GM12878 (cell line): ENCODE data around the gene PARP16. TPM values are rescaled to one million over a fixed set of nuclear protein-coding genes. Genes with fewer than 3 reads are reported as not detected.

Experiments
- ATAC-seq: fragments of 200-7000 bp; cut with Tn5 transposase; 3 replicates; pipeline ENCODE4 v1.9.1; 2020; ENCODE audit warnings: mild to moderate bottlenecking, moderate library complexity
- BruUV-seq: library from RNA; stranded (reverse); fragments of 400-500 nt; replicated peaks from 2 replicates; lab custom pipeline; 2021; lab: Mats Ljungman, UMichigan
- CTCF ChIA-PET: fragments of 300-600 bp; sonication (Branson Sonifier 250); formaldehyde crosslinking; extraction: SDS; loops from one replicate; lab custom pipeline; 2021; ENCODE audit warnings: inconsistent platforms; lab: Yijun Ruan, JAX
- POLR2A ChIA-PET: fragments of 350-600 bp; formaldehyde crosslinking; extraction: SDS; loops from one replicate; lab custom pipeline; 2021; ENCODE audit warnings: inconsistent platforms; lab: Charles Lee
- RAD21 ChIA-PET: fragments of 300-600 bp; sonication (Branson Sonifier 250); formaldehyde crosslinking; loops from one replicate; lab custom pipeline; 2023; ENCODE audit warnings: antibody characterized with exemption; ENCODE audit not compliant: unreplicated experiment; lab: Charles Lee
- SMC1A ChIA-PET: fragments of 300-600 bp; sonication (Branson Sonifier 250); formaldehyde crosslinking; loops from one replicate; lab custom pipeline; 2023; ENCODE audit not compliant: unreplicated experiment, uncharacterized antibody; lab: Charles Lee
- DNase-seq: peaks from one replicate; pipeline ENCODE4 v3.0.0-alpha.2; 2011; ENCODE audit warnings: low read depth, low spot score
- FAIRE-seq: peaks from 3 replicates; lab custom pipeline; 2011; peaks lifted over from hg19 to GRCh38; lab: Jason Lieb, UNC
- H2AFZ ChIP-seq: 2 replicates; pipeline ENCODE4 v1.6.0; 2011; ENCODE audit warnings: low read depth, low read length, control low read depth; ENCODE audit not compliant: control insufficient read depth
- H3K27ac ChIP-seq: 2 replicates; pipeline ENCODE4 v1.5.1; 2011; ENCODE audit warnings: control low read depth; ENCODE audit not compliant: control insufficient read depth, insufficient read depth
- H3K27me3 ChIP-seq, 2 experiments: replicated peaks in 1 of 2; 2 replicates each; pipeline versions ENCODE4 v1.6.0 to v1.6.1; 2011; ENCODE audit warnings: low read length in 1 of 2; ENCODE audit not compliant: control insufficient read depth in 2 of 2, insufficient read depth in 2 of 2
- H3K36me3 ChIP-seq, 2 experiments: 2 replicates each; pipeline ENCODE4 v1.5.1; 2011; ENCODE audit warnings: low read length in 1 of 2; ENCODE audit not compliant: control insufficient read depth in 2 of 2, insufficient read depth in 2 of 2
- H3K4me1 ChIP-seq: 2 replicates; pipeline ENCODE4 v1.6.1; 2011; ENCODE audit warnings: mild to moderate bottlenecking, low read length, moderate library complexity, mixed read lengths; ENCODE audit not compliant: control insufficient read depth, insufficient read depth
- H3K4me2 ChIP-seq: 2 replicates; pipeline ENCODE4 v1.6.0; 2011; ENCODE audit warnings: control low read depth; ENCODE audit not compliant: control insufficient read depth, insufficient read depth
- H3K4me3 ChIP-seq: fragments of 200-600 bp; sonication (generic); 2 replicates; pipeline ENCODE4 v1.5.1; 2016
- H3K79me2 ChIP-seq: 2 replicates; pipeline ENCODE4 v1.6.0; 2011; ENCODE audit warnings: low read length; ENCODE audit not compliant: control insufficient read depth, insufficient read depth
- H3K9ac ChIP-seq: 2 replicates; pipeline ENCODE4 v1.8.0; 2011; ENCODE audit warnings: low read length, control low read depth, mixed read lengths; ENCODE audit not compliant: control insufficient read depth, insufficient read depth
- H3K9me3 ChIP-seq: replicated peaks from 3 replicates; pipeline ENCODE4 v1.5.1; 2011; ENCODE audit warnings: mild to moderate bottlenecking, low read length; ENCODE audit not compliant: control insufficient read depth, insufficient read depth
- H4K20me1 ChIP-seq: 2 replicates; pipeline ENCODE4 v1.6.0; 2011; ENCODE audit not compliant: control insufficient read depth, insufficient read depth
- BMI1 ChIP-seq: fragments of 450-650 bp; IDR thresholded peaks from 2 replicates; pipeline ENCODE4 v1.6.1; 2016; ENCODE audit warnings: mild to moderate bottlenecking, moderate library complexity, borderline replicate concordance
- NBN ChIP-seq: fragments of 450-650 bp; IDR thresholded peaks from 2 replicates; pipeline ENCODE4 v1.6.1; 2016
- NR2C1 ChIP-seq: fragments of 450-650 bp; IDR thresholded peaks from 2 replicates; pipeline ENCODE4 v1.6.1; 2017; ENCODE audit warnings: antibody characterized with exemption, mild to moderate bottlenecking, moderate library complexity
- POLR2AphosphoS5 ChIP-seq: IDR thresholded peaks from 2 replicates; pipeline ENCODE4 v1.6.1; 2011; ENCODE audit warnings: mild to moderate bottlenecking, low read length, inconsistent platforms
- SMAD1 ChIP-seq: fragments of 450-650 bp; IDR thresholded peaks from 2 replicates; pipeline ENCODE4 v1.6.1; 2018; ENCODE audit warnings: mild to moderate bottlenecking, low read depth; ENCODE audit not compliant: partially characterized antibody
- SMAD5 ChIP-seq: IDR thresholded peaks from 2 replicates; pipeline ENCODE4 v1.6.1; 2016; ENCODE audit warnings: antibody characterized with exemption, low read depth
- SP1 ChIP-seq: IDR thresholded peaks from one replicate; pipeline ENCODE4 v1.6.1; 2011; ENCODE audit warnings: low read depth, low read length
- WGBS: methylation state at CpG from one replicate; pipeline ENCODE4 v1.1.6; 2016; ENCODE audit warnings: low lambda C conversion rate; ENCODE audit not compliant: insufficient replicate concordance, insufficient coverage; ENCODE audit errors: missing lambda C conversion rate; 5-methylcytosine and 5-hydroxymethylcytosine counted together
- in situ Hi-C: fragments of 300-500 bp; cut with MboI; formaldehyde crosslinking; loops from 9 replicates; pipeline ENCODE4 v1.14.3; 2018; ENCODE audit warnings: mixed read lengths
- intact Hi-C: fragments of 100-400 bp; cut with micrococcal nuclease; formaldehyde crosslinking; loops from one replicate; pipeline ENCODE4 v1.14.2; 2022; ENCODE audit not compliant: unreplicated experiment
- polyA plus RNA-seq, 11 experiments: library from polyadenylated mRNA; depleted of rRNA in 4 of 11; unstranded in 6 of 11; stranded (reverse) in 5 of 11; fragments of >200 nt; fragmentation: Nextera tagmentation in 4 of 11; fragmentation: Illumina TruSeq in 1 of 11; extraction: Ambion mirVana in 4 of 11; extraction: Trizol in 1 of 11; gene quantifications; 1 replicate in 1 of 11; 2 replicates in 10 of 11; pipeline versions ENCODE4 v1.2.1 to v1.2.3, GENCODE V29; 2011 to 2016; ENCODE audit warnings: inconsistent platforms in 2 of 11, missing spikeins in 2 of 11, low read depth in 1 of 11
- total RNA-seq, 4 experiments: library from RNA; depleted of rRNA in 3 of 4; stranded (reverse); fragments of >200 nt in 3 of 4; fragmentation: Illumina TruSeq in 1 of 4; extraction: Trizol in 1 of 4; gene quantifications; 2 replicates each; pipeline versions ENCODE4 v1.2.1 to v1.2.3, GENCODE V29; 2013 to 2021
- TF ChIP-seq, protein P1 (sequence below): fragments of 450-650 bp; IDR thresholded peaks from 2 replicates; pipeline ENCODE4 v1.6.1; 2014; ENCODE audit warnings: mild to moderate bottlenecking
- TF ChIP-seq, protein P2 (sequence below): IDR thresholded peaks from 2 replicates; pipeline ENCODE4 v1.6.1; 2012; ENCODE audit warnings: low read length, inconsistent platforms

The PARP16 gene
- total and polyA plus RNA-seq, 10 of the 15 experiments (the other 5 are each of a cell fraction or from before 2014, with no cell fraction given), result 4.9 to 15.7 (median 9.9) TPM

- DNase-seq (no peak), FAIRE-seq (no peak), ATAC-seq (no peak)
- ChIA-PET RAD21 (interaction anchor here (0.6 kb wide), 1 partner anchor 311 kb away, joined by 3 read pairs; no protein-coding TSS in a partner anchor), CTCF (interaction anchor here (1.3 kb wide), 1 partner anchor 40 kb away, joined by 3 read pairs; no protein-coding TSS in a partner anchor), SMC1A (interaction anchor here (0.7 to 1.8 kb wide), 3 partner anchors 8 to 78 kb away, joined by 3 to 5 read pairs (median 4); no protein-coding TSS in a partner anchor), POLR2A (interaction anchor here (0.6 kb wide), 1 partner anchor 76 kb away, joined by 5 read pairs; no protein-coding TSS in a partner anchor)
- TF ChIP-seq SMAD5 (no peak), POLR2AphosphoS5 (no peak), SP1 (no peak), SMAD1 (no peak), BMI1 (no peak), NBN (no peak), NR2C1 (no peak)
- TF ChIP-seq, protein P1, sequence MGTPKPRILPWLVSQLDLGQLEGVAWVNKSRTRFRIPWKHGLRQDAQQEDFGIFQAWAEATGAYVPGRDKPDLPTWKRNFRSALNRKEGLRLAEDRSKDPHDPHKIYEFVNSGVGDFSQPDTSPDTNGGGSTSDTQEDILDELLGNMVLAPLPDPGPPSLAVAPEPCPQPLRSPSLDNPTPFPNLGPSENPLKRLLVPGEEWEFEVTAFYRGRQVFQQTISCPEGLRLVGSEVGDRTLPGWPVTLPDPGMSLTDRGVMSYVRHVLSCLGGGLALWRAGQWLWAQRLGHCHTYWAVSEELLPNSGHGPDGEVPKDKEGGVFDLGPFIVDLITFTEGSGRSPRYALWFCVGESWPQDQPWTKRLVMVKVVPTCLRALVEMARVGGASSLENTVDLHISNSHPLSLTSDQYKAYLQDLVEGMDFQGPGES, result no peak
- TF ChIP-seq, protein P2, sequence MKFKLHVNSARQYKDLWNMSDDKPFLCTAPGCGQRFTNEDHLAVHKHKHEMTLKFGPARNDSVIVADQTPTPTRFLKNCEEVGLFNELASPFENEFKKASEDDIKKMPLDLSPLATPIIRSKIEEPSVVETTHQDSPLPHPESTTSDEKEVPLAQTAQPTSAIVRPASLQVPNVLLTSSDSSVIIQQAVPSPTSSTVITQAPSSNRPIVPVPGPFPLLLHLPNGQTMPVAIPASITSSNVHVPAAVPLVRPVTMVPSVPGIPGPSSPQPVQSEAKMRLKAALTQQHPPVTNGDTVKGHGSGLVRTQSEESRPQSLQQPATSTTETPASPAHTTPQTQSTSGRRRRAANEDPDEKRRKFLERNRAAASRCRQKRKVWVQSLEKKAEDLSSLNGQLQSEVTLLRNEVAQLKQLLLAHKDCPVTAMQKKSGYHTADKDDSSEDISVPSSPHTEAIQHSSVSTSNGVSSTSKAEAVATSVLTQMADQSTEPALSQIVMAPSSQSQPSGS, result no peak
- Histone ChIP-seq H3K9me3 (no peaks in the 10 kb centered on the region), H3K4me3 (no peak overlapping the region), H3K27ac (no peak overlapping the region), H3K4me1 (no peaks in the 10 kb centered on the region), H3K4me2 (no peak overlapping the region), H3K27me3 (no peaks in the 10 kb centered on the region), H4K20me1 (no peaks in the 10 kb centered on the region), H3K36me3 (no peaks in the 10 kb centered on the region), H3K79me2 (no peaks in the 10 kb centered on the region), H3K9ac (no peak overlapping the region), H2AFZ (no peak overlapping the region)
- no TSS peak for BruUV-seq
- intact Hi-C loops, result no loop called here
- WGBS, result 65% methylated on average over 2 of the region's 2 CpGs
- in situ Hi-C loops, result no loop called here
Observed at GRCh38 chr15:65221697-65222096, 65.0 kb downstream of the PARP16 start.
